Activated T-cell treated with anti-CD3 and anti-CD28 coated beads, Interleukin-2, amount 50 U/mL, for 4 hours (primary cell): Measurements from ENCODE around the gene FGD6. TPM values are rescaled to one million over a fixed set of nuclear protein-coding genes. Genes with fewer than 3 reads are reported as not detected.
"Not testable (repeated sequence)": the region's sequence is repeated elsewhere in the genome, so short reads cannot be mapped to it uniquely, and the experiment has no call there.

ENCODE experiments used
- ATAC-seq, 2 donors: fragments of 200-7000 bp; cut with Tn5 transposase; one replicate each; pipeline ENCODE4 v1.10.0; 2021
- DNase-seq: peaks from one replicate; pipeline ENCODE4 v3.0.0-alpha.2; 2020
- H3K27me3 Mint-ChIP-seq: one replicate; pipeline ENCODE4 v1.8.0; 2021; ENCODE audit warnings: low read depth, mixed read lengths
- H3K36me3 Mint-ChIP-seq: one replicate; pipeline ENCODE4 v1.8.0; 2022; ENCODE audit warnings: mixed read lengths; ENCODE audit not compliant: insufficient read depth
- H3K4me1 Mint-ChIP-seq: one replicate; pipeline ENCODE4 v1.8.0; 2021; ENCODE audit warnings: low read depth, mixed read lengths
- H3K4me3 Mint-ChIP-seq: one replicate; pipeline ENCODE4 v1.8.0; 2021; ENCODE audit warnings: mild to moderate bottlenecking, moderate library complexity, mixed read lengths
- H3K9me3 Mint-ChIP-seq: one replicate; pipeline ENCODE4 v1.8.0; 2021; ENCODE audit warnings: mixed read lengths
- total RNA-seq, 3 donors: library from RNA; stranded (reverse); gene quantifications; one replicate each; pipeline ENCODE4 v1.2.1, GENCODE V29; 2021

FGD6 gene
- total RNA-seq, 3 donors from 2014 or later = 0.66 to 0.82 (median 0.81) TPM

DNA sequence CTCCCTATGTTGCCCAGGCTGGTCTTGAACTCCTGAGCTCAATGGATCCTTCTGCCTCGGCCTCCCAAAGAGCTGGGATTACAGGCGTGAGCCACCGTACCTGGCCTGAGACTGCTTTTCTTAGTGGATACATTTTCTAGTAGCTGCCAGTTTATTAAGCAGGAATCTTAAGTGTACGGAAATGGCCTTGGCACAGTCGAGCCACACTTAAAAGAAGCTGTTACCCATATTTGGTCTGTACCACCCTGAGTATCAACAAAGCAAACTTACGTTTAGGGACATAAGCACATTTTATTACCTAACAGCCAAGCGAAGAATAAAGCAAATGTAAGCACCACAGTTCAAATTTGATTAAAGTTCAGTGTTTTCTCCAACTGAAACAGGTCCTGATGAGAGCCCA lies 93.2 kb downstream of the FGD6 start:
- H3K27me3 Mint-ChIP-seq = no peaks in the 10 kb centered on the region
- no peak for ATAC-seq
- DNase-seq = no peak
- no peaks in the 10 kb centered on the region for H3K4me1 Mint-ChIP-seq
- no peak overlapping the region for H3K4me3 Mint-ChIP-seq
- no peaks in the 10 kb centered on the region for H3K9me3 Mint-ChIP-seq
- no peaks in the 10 kb centered on the region for H3K36me3 Mint-ChIP-seq

DNA sequence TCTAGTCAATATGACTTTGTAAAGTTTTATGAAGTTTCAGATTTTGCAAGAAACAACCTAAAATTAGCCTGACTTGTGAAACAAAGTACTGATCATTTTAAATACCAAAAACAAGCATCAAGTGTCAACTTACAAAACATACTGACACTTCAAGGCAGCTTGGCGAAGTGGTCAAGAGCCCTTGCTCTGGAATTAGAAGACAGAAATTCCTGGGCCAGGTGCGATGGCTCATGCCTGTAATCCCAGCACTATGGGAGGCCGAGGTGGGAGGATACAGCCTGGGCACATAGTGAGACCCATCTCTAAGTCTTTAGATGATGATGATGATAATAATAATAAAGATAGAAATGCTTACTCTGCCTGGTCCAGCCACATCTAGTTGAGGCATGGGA lies 98.5 kb downstream of the FGD6 start:
- H3K36me3 Mint-ChIP-seq = no peaks in the 10 kb centered on the region
- ATAC-seq = no peak

DNA sequence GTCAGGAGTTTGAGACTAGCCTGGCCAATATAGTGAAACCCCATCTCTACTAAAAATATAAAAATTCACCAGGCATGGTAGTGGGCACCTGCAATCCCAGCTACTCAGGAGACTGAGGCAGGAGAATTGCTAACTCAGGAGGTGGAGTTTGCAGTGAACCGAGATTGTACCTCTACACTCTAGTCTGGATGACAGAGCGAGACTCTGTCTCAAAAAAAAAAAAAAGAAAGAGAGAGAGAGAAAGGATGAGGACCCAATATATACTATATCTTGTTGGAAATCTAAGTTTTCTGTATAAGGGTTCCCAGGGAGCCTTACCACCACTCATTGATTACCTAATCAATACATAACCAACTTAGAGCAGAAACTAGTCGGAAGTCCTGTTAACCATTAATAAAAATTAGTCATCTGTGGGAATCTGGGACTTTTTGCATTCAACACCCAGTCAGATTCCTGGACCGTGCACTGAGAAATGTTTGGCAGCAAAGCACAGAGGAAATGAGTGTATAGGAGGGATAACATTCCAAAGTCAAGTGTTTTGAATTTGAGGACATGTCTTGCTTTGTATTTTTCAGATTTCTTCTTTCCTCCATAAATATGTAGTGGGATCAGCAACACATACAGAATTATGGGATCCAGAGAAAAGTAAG lies 99.0 kb downstream of the FGD6 start:
- no peak for ATAC-seq
- H3K9me3 Mint-ChIP-seq = no peaks in the 10 kb centered on the region
- no peaks in the 10 kb centered on the region for H3K36me3 Mint-ChIP-seq
- no peak for DNase-seq
- no peaks in the 10 kb centered on the region for H3K27me3 Mint-ChIP-seq
- no peaks in the 10 kb centered on the region for H3K4me1 Mint-ChIP-seq
- H3K4me3 Mint-ChIP-seq = no peak overlapping the region

More for the DNA sequence above, 98.5 kb downstream of the FGD6 start:
- Mint-ChIP-seq H3K4me3 (no peak overlapping the region), H3K27me3 (no peaks in the 10 kb centered on the region), H3K4me1 (no peaks in the 10 kb centered on the region), H3K9me3 (no peaks in the 10 kb centered on the region)
- no peak for DNase-seq

DNA sequence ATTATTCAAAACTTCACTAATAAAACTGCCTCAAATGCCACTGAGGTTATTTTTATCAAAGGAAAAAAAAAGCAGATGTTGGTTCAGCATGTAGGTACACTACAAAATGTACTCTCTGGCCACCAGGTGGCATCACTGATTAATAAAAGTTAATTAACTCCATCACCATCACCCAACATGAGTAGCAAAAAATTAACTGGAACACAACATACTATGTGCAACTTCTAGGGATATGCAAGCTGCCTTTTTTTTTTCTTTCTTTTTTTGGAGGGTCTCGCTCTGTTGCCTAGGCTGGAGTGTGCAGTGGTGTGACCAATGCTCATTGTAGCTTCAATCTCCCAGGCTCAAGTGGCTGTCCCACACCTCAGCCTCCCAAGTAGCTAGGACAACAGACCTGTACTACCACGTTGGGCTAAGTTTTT lies 100.1 kb downstream of the FGD6 start:
- Mint-ChIP-seq H3K9me3 (no peaks in the 10 kb centered on the region), H3K27me3 (no peaks in the 10 kb centered on the region), H3K36me3 (no peaks in the 10 kb centered on the region), H3K4me1 (no peaks in the 10 kb centered on the region), H3K4me3 (no peak overlapping the region)
- peak; percentile 69 to 77 for ATAC-seq
- peak; percentile 56 for DNase-seq

DNA sequence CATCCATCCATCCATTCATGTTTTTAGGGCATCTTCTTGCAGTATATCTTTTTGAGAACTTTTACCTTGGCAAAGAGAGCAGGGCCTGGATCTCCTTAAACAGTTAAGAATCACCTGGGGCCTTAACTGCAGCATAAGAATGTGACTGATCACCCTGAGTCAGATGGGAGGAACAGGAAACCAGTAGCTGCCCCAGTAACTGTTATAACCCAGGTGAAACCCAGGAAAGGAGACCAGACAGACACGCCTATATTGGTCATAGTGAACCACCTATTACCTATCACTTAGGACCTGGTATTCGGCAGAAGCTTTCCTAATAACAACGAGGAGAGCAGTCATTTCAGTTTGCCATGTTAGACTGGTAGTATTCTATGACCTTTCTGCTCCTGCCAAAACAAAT lies 100.5 kb downstream of the FGD6 start:
- no peaks in the 10 kb centered on the region for H3K4me1 Mint-ChIP-seq
- H3K9me3 Mint-ChIP-seq = no peaks in the 10 kb centered on the region
- H3K36me3 Mint-ChIP-seq = no peaks in the 10 kb centered on the region
- ATAC-seq (peak; percentile 53 to 58), DNase-seq (no peak)
- no peaks in the 10 kb centered on the region for H3K27me3 Mint-ChIP-seq
- H3K4me3 Mint-ChIP-seq = no peak overlapping the region

DNA sequence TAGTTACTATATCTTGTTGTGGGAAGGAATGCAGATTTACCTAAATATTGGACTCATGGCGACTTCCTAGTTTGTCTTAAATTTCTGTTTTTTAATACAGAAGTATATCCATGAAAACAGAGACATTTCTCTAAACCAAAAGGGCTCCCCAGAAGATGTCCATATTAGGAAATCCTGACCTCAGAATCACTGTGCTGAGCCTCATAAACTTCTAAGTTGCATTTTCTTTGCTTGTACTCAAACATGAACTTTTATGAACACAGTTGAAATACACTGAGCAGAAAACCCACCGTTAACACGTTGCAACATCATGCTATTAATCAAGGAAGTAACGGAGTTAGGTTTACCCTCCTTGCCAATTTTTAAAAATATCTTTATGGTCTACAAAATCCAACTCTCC lies 100.9 kb downstream of the FGD6 start:
- ATAC-seq (no peak), DNase-seq (no peak)
- Mint-ChIP-seq H3K4me3 (no peak overlapping the region), H3K4me1 (peaks cover 2% of the 10 kb centered on the region), H3K36me3 (no peaks in the 10 kb centered on the region), H3K27me3 (no peaks in the 10 kb centered on the region), H3K9me3 (no peaks in the 10 kb centered on the region)

DNA sequence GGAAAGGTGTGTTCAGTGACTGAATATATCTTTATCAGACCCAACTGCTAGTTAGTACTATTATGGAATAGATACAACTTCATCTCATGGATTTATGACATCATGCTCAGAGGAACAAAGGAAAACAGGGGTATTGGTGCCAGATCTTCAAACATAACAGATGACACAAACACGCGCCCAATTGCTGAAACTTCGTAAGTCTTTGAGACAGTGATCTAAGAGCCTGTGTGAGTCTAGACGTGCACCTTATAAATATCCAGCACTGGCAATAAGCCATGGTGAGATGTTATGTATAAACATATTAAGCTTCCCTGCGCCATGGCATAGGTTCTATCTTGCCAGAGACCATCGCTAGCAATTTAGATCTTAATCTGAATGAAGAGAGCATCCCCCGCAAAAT lies 101.6 kb downstream of the FGD6 start:
- no peaks in the 10 kb centered on the region for H3K9me3 Mint-ChIP-seq

DNA sequence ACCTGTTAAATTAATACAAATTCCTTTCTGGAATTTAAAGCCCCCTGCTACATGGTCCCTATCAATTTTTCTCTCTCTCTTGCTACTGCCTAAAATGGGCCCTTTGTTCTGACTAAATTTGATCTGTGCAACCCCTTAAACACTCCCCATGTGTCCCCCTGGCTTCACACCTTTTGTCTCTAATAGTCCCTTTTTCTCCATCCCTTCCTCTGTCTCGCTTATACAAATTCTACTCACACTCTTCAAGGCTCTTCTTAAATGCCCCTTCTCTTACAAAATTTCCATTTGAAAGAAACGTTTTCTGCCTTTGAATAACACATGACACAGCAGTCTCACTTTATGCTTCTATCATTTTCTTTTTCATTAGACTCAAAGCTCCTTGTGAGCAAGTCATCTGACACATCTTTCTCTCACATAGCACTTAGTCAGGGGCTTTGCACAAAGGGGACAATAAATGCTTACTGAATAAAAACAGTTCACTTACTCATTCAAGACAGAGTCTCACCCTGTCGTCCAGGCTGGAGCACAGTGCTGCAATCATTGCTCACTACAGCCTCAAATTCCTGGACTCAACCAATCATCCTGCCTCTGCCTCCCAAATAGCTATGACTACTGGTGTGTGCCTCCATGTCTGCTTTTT lies 102.4 kb downstream of the FGD6 start:
- peak; percentile 44 to 68 for ATAC-seq
- H3K4me3 Mint-ChIP-seq = no peak overlapping the region
- no peaks in the 10 kb centered on the region for H3K36me3 Mint-ChIP-seq
- H3K4me1 Mint-ChIP-seq = peaks cover 2% of the 10 kb centered on the region
- H3K9me3 Mint-ChIP-seq = no peaks in the 10 kb centered on the region
- DNase-seq = no peak
- H3K27me3 Mint-ChIP-seq = no peaks in the 10 kb centered on the region

More for the DNA sequence above, 101.6 kb downstream of the FGD6 start:
- ATAC-seq = no peak
- Mint-ChIP-seq H3K27me3 (no peaks in the 10 kb centered on the region), H3K4me1 (peaks cover 2% of the 10 kb centered on the region), H3K36me3 (no peaks in the 10 kb centered on the region), H3K4me3 (no peak overlapping the region)
- DNase-seq = no peak

DNA sequence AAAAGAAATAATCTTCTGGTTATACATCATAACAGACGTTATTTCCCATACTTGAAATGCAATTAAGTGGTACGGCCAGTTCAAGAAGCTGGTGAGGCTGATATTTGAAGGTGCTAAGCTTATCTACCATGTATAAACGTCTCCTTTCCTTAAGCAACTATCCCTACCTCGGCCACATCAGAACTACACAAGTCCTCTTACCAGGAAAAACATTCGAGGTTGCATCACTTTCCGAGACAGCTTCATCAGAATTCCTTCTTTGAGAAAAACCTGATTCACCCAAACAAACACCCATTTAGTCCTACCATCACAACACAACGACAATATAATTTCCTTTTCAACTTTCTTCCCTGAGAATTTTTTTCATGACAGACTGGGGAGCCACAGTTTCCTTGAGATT lies 109.9 kb downstream of the FGD6 start:
- Mint-ChIP-seq H3K27me3 (no peaks in the 10 kb centered on the region), H3K4me1 (peaks cover 16% of the 10 kb centered on the region), H3K9me3 (no peaks in the 10 kb centered on the region), H3K4me3 (no peak overlapping the region), H3K36me3 (no peaks in the 10 kb centered on the region)
- no peak for ATAC-seq
- no peak for DNase-seq

DNA sequence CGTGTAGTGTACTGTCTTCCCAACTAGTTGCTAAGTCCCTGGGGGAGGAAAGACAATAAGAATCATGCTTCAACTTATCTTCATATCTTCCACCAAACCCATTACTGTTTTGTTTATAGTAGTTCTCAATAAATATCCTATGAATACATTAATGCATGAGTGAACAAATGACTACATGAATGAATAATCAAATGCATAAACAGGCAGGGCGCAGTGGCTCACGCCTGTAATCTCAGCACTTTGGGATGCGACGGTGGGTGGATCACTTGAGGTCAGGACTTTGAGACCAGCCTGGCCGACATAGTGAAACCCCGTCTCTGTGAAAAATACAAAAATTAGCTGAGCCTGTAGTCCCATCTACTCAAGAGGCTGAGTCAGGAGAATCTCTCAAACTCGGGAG lies 111.7 kb downstream of the FGD6 start:
- H3K27me3 Mint-ChIP-seq = no peaks in the 10 kb centered on the region
- H3K4me3 Mint-ChIP-seq = no peak overlapping the region
- peaks cover 14% of the 10 kb centered on the region for H3K4me1 Mint-ChIP-seq
- DNase-seq = no peak
- no peaks in the 10 kb centered on the region for H3K36me3 Mint-ChIP-seq
- no peak for ATAC-seq
- no peaks in the 10 kb centered on the region for H3K9me3 Mint-ChIP-seq

DNA sequence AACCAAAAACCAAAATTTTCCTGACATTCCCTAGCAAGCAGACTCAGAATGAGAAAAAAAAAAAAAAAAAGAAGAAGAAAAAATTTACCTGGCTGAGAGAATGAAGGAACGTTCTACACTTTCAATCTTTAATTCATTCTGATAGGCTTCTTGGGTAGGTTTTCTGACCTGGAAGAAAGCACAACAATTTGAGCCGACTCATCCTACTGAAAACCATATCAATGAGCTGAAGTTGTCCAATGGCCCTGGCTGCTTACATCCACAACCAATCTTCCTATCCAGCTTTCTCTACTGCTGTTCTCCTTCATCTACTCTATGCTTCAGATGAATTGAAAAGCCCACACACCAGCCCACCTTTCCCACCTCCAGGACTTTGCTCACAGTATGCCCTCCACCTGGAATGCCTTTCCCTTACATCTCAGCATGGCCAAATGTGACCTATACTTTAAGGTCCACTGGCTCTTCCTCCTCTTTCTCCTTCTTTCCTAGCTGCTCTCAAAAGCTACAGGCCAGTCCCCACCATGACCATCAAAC lies 112.3 kb downstream of the FGD6 start:
- H3K9me3 Mint-ChIP-seq = no peaks in the 10 kb centered on the region
- H3K27me3 Mint-ChIP-seq = no peaks in the 10 kb centered on the region
- no peak for ATAC-seq
- no peak for DNase-seq
- no peak overlapping the region for H3K4me3 Mint-ChIP-seq
- no peaks in the 10 kb centered on the region for H3K36me3 Mint-ChIP-seq
- peaks cover 14% of the 10 kb centered on the region for H3K4me1 Mint-ChIP-seq

DNA sequence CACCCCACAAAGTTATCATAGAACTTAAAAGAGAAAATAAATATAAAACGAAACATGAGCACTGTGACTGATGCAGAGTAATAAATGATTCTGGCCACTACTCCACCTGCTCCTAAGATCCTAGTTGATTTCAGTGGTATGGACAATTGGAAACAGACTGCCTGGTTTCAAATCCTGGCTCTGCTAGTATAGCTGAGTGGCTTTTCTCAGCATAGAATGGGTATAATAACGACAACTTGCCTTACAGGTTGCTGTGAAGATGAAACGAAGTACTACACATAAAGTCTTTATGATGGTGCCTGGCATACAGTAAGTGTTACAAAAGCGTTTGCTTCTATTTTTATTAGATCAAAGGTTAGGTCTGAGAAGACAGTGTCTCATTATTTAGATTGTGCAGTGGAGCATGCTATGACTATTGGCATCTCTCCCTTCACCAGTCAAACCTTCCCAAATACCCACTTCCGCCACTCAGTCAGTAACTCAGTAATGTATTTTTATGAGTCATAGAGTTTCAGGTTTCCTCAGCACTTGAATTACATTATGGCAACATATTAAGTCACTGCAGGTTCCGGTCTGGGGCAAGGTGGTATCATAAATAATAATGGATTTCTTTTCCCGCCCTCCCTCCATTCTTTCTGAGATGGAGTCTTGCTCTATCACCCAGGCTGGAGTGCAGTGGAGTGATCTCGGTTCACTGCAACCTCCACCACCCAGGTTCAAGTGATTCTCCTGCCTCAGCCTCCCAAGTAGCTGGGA lies 114.2 kb downstream of the FGD6 start:
- H3K4me3 Mint-ChIP-seq = no peak overlapping the region
- no peaks in the 10 kb centered on the region for H3K36me3 Mint-ChIP-seq
- peaks cover 14% of the 10 kb centered on the region for H3K4me1 Mint-ChIP-seq
- DNase-seq (no peak), ATAC-seq (peak; percentile 97 to 99)
- no peaks in the 10 kb centered on the region for H3K9me3 Mint-ChIP-seq
- no peaks in the 10 kb centered on the region for H3K27me3 Mint-ChIP-seq

DNA sequence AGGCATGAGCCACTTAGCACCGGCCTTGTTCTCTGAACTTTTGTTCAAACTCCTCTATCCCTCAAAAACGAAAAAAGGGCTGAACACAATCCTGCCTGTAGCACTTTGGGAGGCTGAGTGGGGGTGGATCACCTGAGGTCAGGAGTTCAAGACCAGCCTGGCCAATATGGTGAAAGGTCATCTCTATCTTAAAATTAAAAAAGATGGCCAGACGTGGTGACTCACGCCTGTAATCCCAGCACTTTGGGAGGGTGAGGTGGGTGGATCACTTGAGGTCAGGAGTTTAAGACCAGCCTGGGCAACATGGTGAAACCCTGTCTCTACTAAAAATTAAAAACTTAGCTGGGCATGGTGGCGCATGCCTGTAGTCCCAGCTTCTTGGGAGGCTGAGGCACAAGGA lies 115.3 kb downstream of the FGD6 start:
- H3K4me3 Mint-ChIP-seq, H3K36me3 Mint-ChIP-seq, DNase-seq: not testable (repeated sequence)

DNA sequence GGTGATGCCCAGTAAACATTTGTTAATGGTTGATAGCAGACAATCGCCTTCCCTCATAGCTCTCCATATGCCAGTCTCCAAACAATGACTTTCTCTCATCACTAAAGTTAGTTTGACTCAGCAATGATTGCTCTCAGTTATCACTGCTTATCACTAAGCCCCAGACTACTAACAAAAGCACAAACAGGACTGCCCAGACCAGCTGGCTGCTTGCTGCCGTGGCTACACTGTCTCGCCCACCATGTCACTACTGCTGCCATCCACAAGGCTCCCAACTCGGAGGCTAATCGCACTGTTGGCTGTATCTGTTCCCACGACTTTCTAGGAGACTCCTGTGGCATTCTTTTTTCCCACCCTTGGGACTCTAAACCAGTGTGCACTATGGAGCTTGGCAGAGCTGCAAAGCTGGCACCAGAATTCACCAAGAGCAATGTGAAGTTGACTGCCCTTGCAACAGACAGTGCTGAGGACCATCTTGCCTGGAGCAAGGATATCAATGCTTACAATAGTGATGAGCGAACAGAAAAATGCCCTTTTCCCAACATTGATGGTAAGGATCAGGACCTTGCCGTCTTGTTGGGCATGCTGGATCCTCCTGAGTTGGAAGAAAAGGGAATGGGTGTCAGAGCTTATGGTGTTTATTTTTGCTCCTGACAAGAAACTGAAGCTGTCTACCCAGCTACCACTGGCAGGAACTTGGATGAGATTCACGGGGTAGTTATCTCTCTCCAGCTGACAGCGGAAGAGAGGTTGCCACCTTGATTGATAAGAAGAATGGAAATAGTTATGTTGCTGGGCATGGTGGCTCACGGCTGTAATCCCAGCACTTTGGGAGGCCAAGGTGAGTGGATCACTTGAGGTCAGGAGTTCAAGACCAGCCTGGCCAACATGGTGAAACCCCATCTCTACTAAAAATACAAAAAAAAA lies 116.7 kb downstream of the FGD6 start:
- no peak for DNase-seq
- Mint-ChIP-seq H3K27me3 (no peaks in the 10 kb centered on the region), H3K9me3 (no peaks in the 10 kb centered on the region), H3K36me3 (no peaks in the 10 kb centered on the region), H3K4me3 (no peak overlapping the region), H3K4me1 (peaks cover 14% of the 10 kb centered on the region)
- no peak for ATAC-seq

More for the DNA sequence above, 115.3 kb downstream of the FGD6 start:
- H3K27me3 Mint-ChIP-seq, H3K9me3 Mint-ChIP-seq, ATAC-seq: not testable (repeated sequence)
- peaks cover 14% of the 10 kb centered on the region for H3K4me1 Mint-ChIP-seq
